PC-9 (cell line): ENCODE results near the gene LIPC. TPM values are rescaled to one million over a fixed set of nuclear protein-coding genes. Genes with fewer than 3 reads are reported as not detected.

Source experiments
- BruUV-seq: library from RNA; stranded (reverse); fragments of 400-500 nt; replicated peaks from 2 replicates; lab custom pipeline; 2021; lab: Mats Ljungman, UMichigan
- CTCF ChIA-PET: fragments of 300-600 bp; sonication (Branson Sonifier 250); formaldehyde crosslinking; loops from one replicate; lab custom pipeline; 2022; ENCODE audit warnings: antibody characterized with exemption; lab: Charles Lee
- POLR2A ChIA-PET: fragments of 300-600 bp; sonication (Branson Sonifier 250); formaldehyde crosslinking; loops from one replicate; lab custom pipeline; 2022; ENCODE audit warnings: antibody characterized with exemption; ENCODE audit not compliant: unreplicated experiment; lab: Charles Lee
- DNase-seq, 2 experiments: peaks; one replicate each; pipeline versions ENCODE4 v3.0.0 to v3.0.0-alpha.2; 2015 to 2022; ENCODE audit warnings: mixed read lengths in 1 of 2
- H2AFZ ChIP-seq: fragments of 200-600 bp; sonication (generic); 2 replicates; pipeline ENCODE4 v1.8.1; 2017; ENCODE audit warnings: antibody characterized with exemption
- H3F3A ChIP-seq: fragments of 200-600 bp; sonication (generic); 2 replicates; pipeline ENCODE4 v1.8.1; 2017; ENCODE audit warnings: antibody characterized with exemption, mild to moderate bottlenecking, low read depth; ENCODE audit not compliant: insufficient read depth
- H3K27ac ChIP-seq: fragments of 200-600 bp; sonication (generic); 2 replicates; pipeline ENCODE4 v1.6.1; 2016; ENCODE audit warnings: mixed run types
- H3K27me3 ChIP-seq: fragments of 200-600 bp; sonication (generic); 2 replicates; pipeline ENCODE4 v1.6.1; 2016; ENCODE audit warnings: low read depth, mixed run types; ENCODE audit not compliant: insufficient read depth
- H3K36me3 ChIP-seq: fragments of 200-600 bp; sonication (generic); 2 replicates; pipeline ENCODE4 v1.6.1; 2016; ENCODE audit warnings: low read depth, mixed run types
- H3K4me1 ChIP-seq: fragments of 200-600 bp; sonication (generic); replicated peaks from 2 replicates; pipeline ENCODE4 v1.6.1; 2016; ENCODE audit warnings: mixed run types; ENCODE audit not compliant: insufficient read depth
- H3K4me2 ChIP-seq: fragments of 200-600 bp; sonication (generic); 2 replicates; pipeline ENCODE4 v1.6.1; 2017; ENCODE audit warnings: mixed run types
- H3K4me3 ChIP-seq: fragments of 200-600 bp; sonication (generic); 2 replicates; pipeline ENCODE4 v1.6.1; 2016; ENCODE audit warnings: mixed run types
- H3K79me2 ChIP-seq: fragments of 200-600 bp; sonication (generic); 2 replicates; pipeline ENCODE4 v1.6.1; 2017; ENCODE audit warnings: low read depth, mixed run types
- H3K9me2 ChIP-seq: fragments of 200-600 bp; sonication (generic); 2 replicates; pipeline ENCODE4 v1.8.1; 2017; ENCODE audit warnings: mild to moderate bottlenecking; ENCODE audit not compliant: insufficient read depth
- H3K9me3 ChIP-seq: fragments of 200-600 bp; sonication (generic); 2 replicates; pipeline ENCODE4 v1.8.1; 2016; ENCODE audit warnings: low read depth; ENCODE audit not compliant: insufficient read depth
- H4K20me1 ChIP-seq: fragments of 200-600 bp; sonication (generic); 2 replicates; pipeline ENCODE4 v1.8.1; 2017; ENCODE audit not compliant: insufficient read depth
- EZH2 ChIP-seq: fragments of 200-600 bp; sonication (generic); IDR thresholded peaks from 2 replicates; pipeline ENCODE4 v1.8.0; 2017; ENCODE audit warnings: antibody characterized with exemption, low read depth
- intact Hi-C: fragments of 100-400 bp; cut with micrococcal nuclease; formaldehyde crosslinking; loops from one replicate; pipeline ENCODE4 v1.10.0; 2022; ENCODE audit not compliant: unreplicated experiment
- total RNA-seq: library from RNA; stranded (reverse); gene quantifications from 2 replicates; pipeline ENCODE4 v1.2.3, GENCODE V29; 2021
- TF ChIP-seq, protein P1 (sequence below): fragments of 200-600 bp; sonication (generic); conservative IDR thresholded peaks from 2 replicates; pipeline ENCODE4 v1.6.1; 2017; ENCODE audit warnings: mixed run types, antibody characterized with exemption, mild to moderate bottlenecking, moderate library complexity

Gene LIPC
- total RNA-seq, 1 experiment from 2014 or later = not detected

DNA sequence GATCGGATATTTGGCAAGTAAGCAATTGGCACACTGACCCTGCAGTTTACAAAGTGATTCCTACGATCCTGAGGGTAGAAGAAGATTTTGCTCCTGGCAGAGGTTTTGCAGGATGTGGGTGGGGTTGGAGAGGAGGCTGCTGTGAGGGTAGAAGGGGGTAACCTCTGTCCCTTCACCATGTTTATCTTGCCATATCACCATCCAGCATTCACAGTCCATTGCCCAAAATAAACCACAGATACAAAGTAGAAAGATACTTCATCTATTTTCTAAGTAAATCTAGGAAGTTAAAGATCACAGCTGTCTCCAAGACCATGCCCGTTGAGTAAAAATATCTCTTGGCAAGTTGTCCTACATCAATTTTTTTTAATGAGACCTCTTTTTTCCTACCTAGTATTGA, 51.6 kb downstream of the LIPC start:
- Histone ChIP-seq H3F3A (peaks cover 4% of the 10 kb centered on the region; the same call in 1 of the 2 replicates), H3K36me3 (no peaks in the 10 kb centered on the region), H3K9me2 (no peaks in the 10 kb centered on the region), H3K79me2 (no peaks in the 10 kb centered on the region), H3K9me3 (no peaks in the 10 kb centered on the region), H4K20me1 (no peaks in the 10 kb centered on the region), H3K4me3 (no peak overlapping the region), H3K4me1 (peaks cover 9% of the 10 kb centered on the region), H3K27ac (no peak overlapping the region), H3K27me3 (no peaks in the 10 kb centered on the region), H2AFZ (no peak overlapping the region), H3K4me2 (no peak overlapping the region)
- ChIA-PET CTCF (no interaction called here), POLR2A (no interaction called here)
- TF ChIP-seq EZH2 = no peak
- TF ChIP-seq, protein P1, sequence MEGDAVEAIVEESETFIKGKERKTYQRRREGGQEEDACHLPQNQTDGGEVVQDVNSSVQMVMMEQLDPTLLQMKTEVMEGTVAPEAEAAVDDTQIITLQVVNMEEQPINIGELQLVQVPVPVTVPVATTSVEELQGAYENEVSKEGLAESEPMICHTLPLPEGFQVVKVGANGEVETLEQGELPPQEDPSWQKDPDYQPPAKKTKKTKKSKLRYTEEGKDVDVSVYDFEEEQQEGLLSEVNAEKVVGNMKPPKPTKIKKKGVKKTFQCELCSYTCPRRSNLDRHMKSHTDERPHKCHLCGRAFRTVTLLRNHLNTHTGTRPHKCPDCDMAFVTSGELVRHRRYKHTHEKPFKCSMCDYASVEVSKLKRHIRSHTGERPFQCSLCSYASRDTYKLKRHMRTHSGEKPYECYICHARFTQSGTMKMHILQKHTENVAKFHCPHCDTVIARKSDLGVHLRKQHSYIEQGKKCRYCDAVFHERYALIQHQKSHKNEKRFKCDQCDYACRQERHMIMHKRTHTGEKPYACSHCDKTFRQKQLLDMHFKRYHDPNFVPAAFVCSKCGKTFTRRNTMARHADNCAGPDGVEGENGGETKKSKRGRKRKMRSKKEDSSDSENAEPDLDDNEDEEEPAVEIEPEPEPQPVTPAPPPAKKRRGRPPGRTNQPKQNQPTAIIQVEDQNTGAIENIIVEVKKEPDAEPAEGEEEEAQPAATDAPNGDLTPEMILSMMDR = no peak
- intact Hi-C loops = no loop called here
- no TSS peak for BruUV-seq
- DNase-seq = no peak

DNA sequence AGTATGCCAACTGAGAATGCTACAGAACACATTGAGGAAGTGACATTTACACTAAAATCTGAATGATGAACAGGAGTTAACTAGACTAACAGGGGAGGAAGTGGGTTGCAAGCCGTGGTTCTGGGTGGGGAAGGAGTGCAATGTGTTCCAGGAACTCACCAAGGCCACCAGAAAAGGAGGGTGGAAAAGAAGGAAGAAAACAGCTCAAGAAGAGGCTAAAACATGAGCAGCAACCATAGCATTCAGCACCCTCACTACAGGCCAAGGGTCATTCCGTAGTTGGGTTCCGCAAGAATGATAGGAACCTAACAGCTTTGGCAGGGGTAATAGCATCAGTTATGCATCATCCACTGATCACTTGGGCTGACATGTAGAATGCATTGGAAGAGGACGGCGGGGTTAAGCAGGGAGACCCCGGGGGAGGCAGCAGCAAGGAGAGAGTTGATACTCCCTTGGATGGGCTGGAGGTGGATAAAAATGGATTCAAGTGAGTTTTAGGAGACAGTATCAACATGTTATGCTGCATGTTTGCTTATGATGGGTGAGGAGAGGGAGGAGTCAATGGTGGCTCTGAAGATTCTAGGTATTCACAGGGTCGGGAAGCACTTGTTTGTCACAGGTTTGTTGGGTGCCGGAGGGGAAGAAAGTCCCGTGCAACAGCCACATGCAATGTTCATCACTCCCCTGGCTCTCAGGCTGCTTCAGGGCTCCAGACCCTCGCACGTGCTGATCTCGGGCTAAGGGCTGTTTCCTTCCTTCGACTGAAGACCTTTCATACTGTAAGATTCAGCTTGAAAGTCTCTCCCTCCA, 53.2 kb downstream of the LIPC start:
- Histone ChIP-seq H3K9me2 (no peaks in the 10 kb centered on the region), H3K4me3 (no peak overlapping the region), H3K27ac (no peak overlapping the region), H2AFZ (no peak overlapping the region), H3K4me1 (peaks cover 9% of the 10 kb centered on the region), H3F3A (peaks cover 4% of the 10 kb centered on the region; the same call in 1 of the 2 replicates), H3K4me2 (no peak overlapping the region), H4K20me1 (no peaks in the 10 kb centered on the region), H3K79me2 (no peaks in the 10 kb centered on the region), H3K9me3 (peaks cover 5% of the 10 kb centered on the region), H3K36me3 (no peaks in the 10 kb centered on the region), H3K27me3 (no peaks in the 10 kb centered on the region)
- DNase-seq = no peak
- intact Hi-C loops = no loop called here
- TF ChIP-seq, protein P1 = no peak
- no peak for TF ChIP-seq EZH2
- ChIA-PET POLR2A (no interaction called here), CTCF (no interaction called here)
- no TSS peak for BruUV-seq

DNA sequence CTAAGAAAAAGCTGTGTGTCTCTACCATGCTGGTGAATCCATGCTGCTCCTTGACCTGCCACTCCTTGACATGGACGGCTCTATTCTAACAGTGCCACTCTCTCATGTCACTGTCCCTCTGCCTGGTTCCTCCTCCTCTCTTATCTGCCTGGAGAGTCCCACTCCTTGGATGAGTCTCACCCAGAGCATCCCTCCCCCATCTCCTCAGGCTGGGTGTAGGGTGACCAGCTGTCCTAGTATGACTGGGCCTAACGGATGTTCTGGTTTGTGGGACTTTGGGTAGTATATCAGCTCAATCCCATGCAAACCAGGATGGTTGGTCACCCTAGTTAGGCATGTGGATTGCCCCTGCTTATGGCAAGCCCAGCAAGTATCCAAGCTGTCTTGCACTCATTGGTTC, 54.3 kb downstream of the LIPC start:
- TF ChIP-seq EZH2 = no peak
- TF ChIP-seq, protein P1 = no peak
- no peaks in the 10 kb centered on the region for H4K20me1 ChIP-seq
- no peaks in the 10 kb centered on the region for H3K79me2 ChIP-seq
- H3K4me3 ChIP-seq = no peak overlapping the region
- H3K4me1 ChIP-seq = peaks cover 9% of the 10 kb centered on the region
- BruUV-seq = no TSS peak
- intact Hi-C loops = no loop called here
- H3K27ac ChIP-seq = no peak overlapping the region
- H3K9me2 ChIP-seq = no peaks in the 10 kb centered on the region
- peaks cover 5% of the 10 kb centered on the region for H3K9me3 ChIP-seq
- H3F3A ChIP-seq = peaks cover 4% of the 10 kb centered on the region; the same call in 1 of the 2 replicates
- ChIA-PET CTCF (no interaction called here), POLR2A (no interaction called here)
- H3K4me2 ChIP-seq = no peak overlapping the region
- H3K27me3 ChIP-seq = no peaks in the 10 kb centered on the region
- H3K36me3 ChIP-seq = no peaks in the 10 kb centered on the region
- H2AFZ ChIP-seq = no peak overlapping the region
- DNase-seq = no peak
